ENCODE measurements around the gene LCN6. TPM values are rescaled to one million over a fixed set of nuclear protein-coding genes. Genes with fewer than 3 reads are reported as not detected.

LCN6 gene
- total RNA-seq, 1 donor from 2014 or later = not detected

DNA sequence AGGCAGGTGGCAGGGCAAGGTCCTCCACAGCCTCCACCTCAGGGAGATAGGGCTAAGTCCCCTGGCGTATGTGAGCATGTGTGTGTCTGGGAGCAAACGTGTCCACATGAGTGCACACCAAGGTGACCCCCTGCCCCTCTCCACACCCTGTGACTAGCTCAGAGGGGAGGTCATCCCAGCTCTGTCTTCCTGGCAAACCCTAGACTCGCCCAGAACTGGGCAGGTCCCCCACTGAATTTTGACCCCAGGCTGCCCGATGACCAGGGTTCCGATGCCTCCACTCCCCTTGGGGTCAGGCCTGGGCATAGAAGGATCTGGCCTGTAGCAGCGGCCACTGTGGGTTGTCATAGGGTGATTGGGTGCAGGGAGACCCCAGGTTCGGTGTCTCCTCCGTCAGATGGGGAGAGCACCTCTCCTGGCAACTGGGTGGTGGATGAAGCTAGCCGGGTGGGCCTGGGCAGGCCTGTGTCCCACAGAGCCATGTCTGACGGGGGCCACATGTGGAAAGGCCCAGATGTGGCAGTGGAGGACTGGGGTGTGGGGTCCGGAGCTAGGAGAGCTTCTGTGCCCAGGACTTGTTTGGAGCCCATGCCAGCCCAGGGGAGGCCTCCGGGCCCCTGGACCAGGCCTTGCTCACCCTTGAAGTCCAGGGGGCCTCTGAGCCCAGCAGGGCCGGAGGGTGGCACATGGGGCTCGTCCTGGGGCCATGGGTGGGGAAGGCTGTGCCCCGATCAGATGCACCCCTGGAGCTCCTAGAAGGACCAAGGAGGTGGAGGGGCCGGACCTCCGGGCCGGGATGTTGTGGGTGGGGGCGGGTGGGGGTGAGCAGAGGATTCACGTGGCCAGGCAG is 29.8 kb downstream of the LCN6 start:
- TF ChIP-seq, protein P1, sequence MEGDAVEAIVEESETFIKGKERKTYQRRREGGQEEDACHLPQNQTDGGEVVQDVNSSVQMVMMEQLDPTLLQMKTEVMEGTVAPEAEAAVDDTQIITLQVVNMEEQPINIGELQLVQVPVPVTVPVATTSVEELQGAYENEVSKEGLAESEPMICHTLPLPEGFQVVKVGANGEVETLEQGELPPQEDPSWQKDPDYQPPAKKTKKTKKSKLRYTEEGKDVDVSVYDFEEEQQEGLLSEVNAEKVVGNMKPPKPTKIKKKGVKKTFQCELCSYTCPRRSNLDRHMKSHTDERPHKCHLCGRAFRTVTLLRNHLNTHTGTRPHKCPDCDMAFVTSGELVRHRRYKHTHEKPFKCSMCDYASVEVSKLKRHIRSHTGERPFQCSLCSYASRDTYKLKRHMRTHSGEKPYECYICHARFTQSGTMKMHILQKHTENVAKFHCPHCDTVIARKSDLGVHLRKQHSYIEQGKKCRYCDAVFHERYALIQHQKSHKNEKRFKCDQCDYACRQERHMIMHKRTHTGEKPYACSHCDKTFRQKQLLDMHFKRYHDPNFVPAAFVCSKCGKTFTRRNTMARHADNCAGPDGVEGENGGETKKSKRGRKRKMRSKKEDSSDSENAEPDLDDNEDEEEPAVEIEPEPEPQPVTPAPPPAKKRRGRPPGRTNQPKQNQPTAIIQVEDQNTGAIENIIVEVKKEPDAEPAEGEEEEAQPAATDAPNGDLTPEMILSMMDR (conservative IDR thresholded peaks at IDR 0.05; ENCODE audit: low read depth, low read length) = no peak

DNA sequence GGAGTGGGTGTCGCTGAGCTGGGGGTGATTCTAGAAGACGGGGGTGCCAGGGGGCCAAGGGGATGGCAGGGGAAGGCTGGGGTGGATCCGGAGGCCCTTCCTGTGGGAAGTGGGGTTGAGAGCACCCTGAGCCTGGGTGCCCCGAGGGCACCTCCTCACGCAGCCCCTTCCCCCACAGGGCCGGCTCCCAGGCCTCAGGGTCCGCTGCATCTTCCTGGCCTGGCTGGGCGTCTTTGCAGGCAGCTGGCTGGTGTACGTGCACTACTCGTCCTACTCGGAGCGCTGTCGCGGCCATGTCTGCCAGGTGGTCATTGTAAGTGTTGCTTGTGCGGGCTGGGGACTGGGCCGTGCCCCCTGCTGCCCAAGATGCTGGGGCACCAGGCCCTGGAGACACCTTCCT is 30.9 kb downstream of the LCN6 start:
- no peak for DNase-seq (ENCODE audit: low read depth)
- no peak overlapping the region for H3K4me3 ChIP-seq (ENCODE audit: low read depth, low read length)
- TF ChIP-seq, protein P1 (conservative IDR thresholded peaks at IDR 0.05; ENCODE audit: low read depth, low read length) = no peak

More for the DNA sequence above, 29.8 kb downstream of the LCN6 start:
- DNase-seq (ENCODE audit: low read depth) = no peak
- no peak overlapping the region for H3K4me3 ChIP-seq (ENCODE audit: low read depth, low read length)

DNA sequence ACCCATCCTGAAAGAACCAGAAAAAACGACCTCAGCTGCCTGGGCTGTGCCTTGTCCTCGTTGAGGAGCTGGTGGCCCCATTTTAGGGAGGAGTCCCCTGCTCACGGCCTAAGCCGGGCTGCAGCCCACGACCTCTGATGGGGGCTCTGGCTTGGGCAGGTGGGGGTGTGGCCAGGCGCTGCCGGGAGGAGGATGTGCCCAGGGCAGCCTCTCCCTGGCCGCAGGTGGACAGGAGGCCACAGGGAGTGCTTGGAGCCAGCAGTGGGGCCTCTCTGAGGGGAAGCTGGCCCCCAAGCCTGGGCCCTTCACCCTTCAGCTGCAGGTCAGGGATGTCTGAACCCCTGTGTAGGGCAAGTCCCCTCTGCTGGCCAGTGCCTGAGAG is 33.4 kb downstream of the LCN6 start:
- H3K4me3 ChIP-seq (ENCODE audit: low read depth, low read length) = no peak overlapping the region
- TF ChIP-seq, protein P1 (conservative IDR thresholded peaks at IDR 0.05; ENCODE audit: low read depth, low read length) = no peak
- no peak for DNase-seq (ENCODE audit: low read depth)

DNA sequence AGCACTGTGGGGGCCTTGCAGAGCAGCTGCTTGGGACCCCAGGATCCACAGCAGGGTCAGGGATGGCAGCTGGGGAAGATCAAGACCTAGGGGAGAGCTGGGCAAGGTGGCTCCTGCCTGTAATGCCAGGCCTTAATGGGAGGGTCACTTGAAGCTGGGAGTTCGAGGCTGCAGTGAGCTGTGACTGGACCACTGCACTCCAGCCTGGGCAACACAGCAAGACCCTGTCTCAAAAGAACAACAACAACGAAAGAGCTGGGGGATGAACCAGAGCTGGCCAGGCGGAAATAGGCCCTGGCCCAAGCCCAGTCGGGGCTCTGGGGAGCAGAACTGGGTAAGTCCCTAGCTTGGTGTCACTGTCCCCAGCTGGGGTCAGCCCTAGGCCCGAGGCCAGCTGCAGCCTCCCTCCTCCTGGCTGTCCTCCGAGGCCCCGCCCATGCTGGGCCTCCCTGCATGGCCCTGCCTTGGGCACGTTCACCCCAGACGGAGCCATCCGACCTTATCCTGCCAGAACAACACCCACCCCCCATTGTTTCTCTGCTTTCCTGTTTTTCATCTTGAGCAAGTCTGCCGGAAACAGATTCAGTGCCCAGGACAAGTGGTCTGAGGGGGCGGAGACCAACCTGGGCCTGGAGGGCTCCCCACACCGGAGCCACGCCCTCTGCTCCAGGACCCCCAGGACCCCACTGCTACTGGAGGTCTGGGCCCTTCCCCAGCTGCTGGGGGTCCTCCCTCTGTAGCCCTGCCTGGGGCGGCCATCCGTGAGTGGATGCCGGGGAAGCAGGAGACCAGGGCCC is 34.0 kb downstream of the LCN6 start:
- TF ChIP-seq, protein P1 (conservative IDR thresholded peaks at IDR 0.05; ENCODE audit: low read depth, low read length) = no peak
- H3K4me3 ChIP-seq (ENCODE audit: low read depth, low read length) = no peak overlapping the region
- DNase-seq (ENCODE audit: low read depth) = no peak

DNA sequence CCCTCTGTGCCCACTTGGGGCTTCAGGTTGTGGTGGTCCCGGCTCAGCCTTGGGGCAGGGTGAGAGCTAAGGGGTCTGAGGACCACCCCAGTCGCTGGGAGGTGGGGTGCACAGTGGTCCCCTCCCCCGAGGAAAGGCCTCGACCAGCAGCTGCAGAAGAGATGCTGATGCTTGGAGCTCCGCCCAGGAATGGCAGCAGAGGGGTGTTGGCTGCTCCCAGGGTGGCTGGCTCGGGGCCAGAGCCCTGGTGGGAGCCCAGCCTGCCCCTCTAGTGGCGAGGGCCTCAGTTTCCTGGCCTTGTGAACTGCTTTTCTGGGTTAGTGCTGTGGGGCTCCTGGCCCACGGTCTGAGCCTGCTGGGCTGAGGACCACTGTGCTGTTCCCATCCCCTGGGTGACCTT is 34.8 kb downstream of the LCN6 start:
- DNase-seq (ENCODE audit: low read depth) = no peak
- TF ChIP-seq, protein P1 (conservative IDR thresholded peaks at IDR 0.05; ENCODE audit: low read depth, low read length) = no peak
- no peak overlapping the region for H3K4me3 ChIP-seq (ENCODE audit: low read depth, low read length)

DNA sequence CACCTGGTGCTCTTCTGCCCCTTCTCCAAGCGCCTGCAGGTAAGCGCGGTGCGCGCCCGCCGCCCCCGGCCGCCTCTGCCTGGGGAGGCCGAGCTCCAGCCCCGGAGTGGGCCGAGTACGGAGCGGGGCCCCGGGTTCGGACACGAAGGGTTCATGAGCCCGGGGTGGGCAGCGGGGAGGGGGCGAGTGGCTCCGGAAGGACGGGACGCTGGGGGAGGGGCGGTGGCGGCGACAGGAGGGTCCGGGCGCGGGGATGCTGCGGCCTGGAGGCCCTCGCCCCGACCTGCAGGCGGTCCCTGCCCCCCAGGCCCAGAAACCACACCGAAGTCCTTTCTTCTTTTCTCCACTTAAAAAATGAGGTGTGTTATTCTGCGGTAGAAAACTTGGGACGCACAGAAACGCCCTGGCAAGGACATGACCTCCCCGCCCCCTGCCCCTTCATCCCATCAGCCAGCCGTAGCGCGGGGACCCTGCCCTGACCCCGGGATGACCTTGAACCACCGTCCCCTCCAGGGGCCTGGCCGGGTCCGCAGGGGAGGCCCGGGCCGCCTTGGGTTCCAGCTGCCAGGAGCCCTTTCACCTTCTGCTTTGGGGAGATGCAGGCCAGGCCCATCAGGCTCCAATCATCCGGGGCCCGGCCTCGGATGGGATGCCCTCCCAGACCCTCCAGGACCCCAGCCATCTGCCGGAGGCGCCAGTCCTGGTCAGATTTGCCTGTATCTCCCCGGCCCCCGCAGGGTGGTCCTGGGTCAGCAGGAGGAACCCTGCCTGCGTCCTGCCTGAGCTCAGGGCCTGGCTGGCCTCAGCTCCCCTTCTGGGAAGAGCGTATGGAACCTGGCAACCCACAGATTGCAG is 35.4 kb downstream of the LCN6 start:
- DNase-seq (ENCODE audit: low read depth) = no peak
- TF ChIP-seq, protein P1 (conservative IDR thresholded peaks at IDR 0.05; ENCODE audit: low read depth, low read length) = no peak
- H3K4me3 ChIP-seq (ENCODE audit: low read depth, low read length) = peak overlapping the region; percentile 38

All from epithelial cell of proximal tubule (primary cell).